ENCODE data around the gene DNASE1. TPM values are rescaled to one million over a fixed set of nuclear protein-coding genes. Genes with fewer than 3 reads are reported as not detected.

Gene DNASE1
- total RNA-seq, 4 donors from 2014 or later: 5.7 to 13.4 (median 9.9) TPM

GRCh38 chr16:3618769-3619141 lies 35.7 kb upstream of the DNASE1 start:
- Histone ChIP-seq H3K27me3 (no peaks in the 10 kb centered on the region), H3K4me3 (no peak overlapping the region), H3K36me3 (peaks cover 0 to 6% (median 0%) of the 10 kb centered on the region in 3 donors), H3K4me1 (peaks cover 8 to 37% (median 10%) of the 10 kb centered on the region in 3 donors), H3K27ac (peak overlapping the region in 3 of 4 donors; percentile 32 to 58 (median 51)), H3K9me3 (no peaks in the 10 kb centered on the region)
- WGBS, 2 donors: 36 to 51% methylated on average over 3 of the region's 3 CpGs
- no peak for DNase-seq
- intact Hi-C loops (cut with DNase I): no loop called here
- no peak for TF ChIP-seq POLR2A (IDR thresholded peaks at IDR 0.05)
- no peak for TF ChIP-seq CTCF (IDR thresholded peaks at IDR 0.05)

GRCh38 chr16:3623642-3624041 lies 30.8 kb upstream of the DNASE1 start:
- WGBS, 2 donors: 78 to 82% methylated on average over 3 of the region's 3 CpGs

GRCh38 chr16:3625331-3625730 lies 29.2 kb upstream of the DNASE1 start:
- WGBS, 2 donors: 91% methylated on average over 4 to 5 of the region's 5 CpGs
- intact Hi-C loops (cut with DNase I): no loop called here
- Histone ChIP-seq H3K27ac (no peak overlapping the region), H3K4me3 (no peak overlapping the region), H3K9me3 (no peaks in the 10 kb centered on the region), H3K36me3 (no peaks in the 10 kb centered on the region), H3K27me3 (no peaks in the 10 kb centered on the region), H3K4me1 (peaks cover 0 to 4% (median 0%) of the 10 kb centered on the region in 3 donors)
- no peak for DNase-seq
- no peak for TF ChIP-seq CTCF (IDR thresholded peaks at IDR 0.05)
- TF ChIP-seq POLR2A (IDR thresholded peaks at IDR 0.05): no peak

More at GRCh38 chr16:3623642-3624041, 30.8 kb upstream of the DNASE1 start:
- no peak overlapping the region for H3K4me3 ChIP-seq
- H3K27ac ChIP-seq: no peak overlapping the region
- no peaks in the 10 kb centered on the region for H3K9me3 ChIP-seq
- peaks cover under 1 to 20% (median under 1%) of the 10 kb centered on the region in 3 donors for H3K4me1 ChIP-seq
- DNase-seq: no peak
- no peaks in the 10 kb centered on the region for H3K27me3 ChIP-seq
- H3K36me3 ChIP-seq: no peaks in the 10 kb centered on the region
- TF ChIP-seq POLR2A (IDR thresholded peaks at IDR 0.05) (no peak), CTCF (IDR thresholded peaks at IDR 0.05) (no peak)
- intact Hi-C loops (cut with DNase I): no loop called here

- Histone ChIP-seq H3K36me3 (no peaks in the 10 kb centered on the region), H3K4me3 (no peak overlapping the region), H3K27me3 (no peaks in the 10 kb centered on the region), H3K27ac (no peak overlapping the region), H3K4me1 (peaks cover 0 to 4% (median 0%) of the 10 kb centered on the region in 3 donors), H3K9me3 (no peaks in the 10 kb centered on the region)
- TF ChIP-seq POLR2A (IDR thresholded peaks at IDR 0.05): no peak
- no peak for TF ChIP-seq CTCF (IDR thresholded peaks at IDR 0.05)
- WGBS, 2 donors: 70 to 76% methylated on average over 4 of the region's 4 CpGs
- intact Hi-C loops (cut with DNase I): no loop called here
- DNase-seq: no peak
Measured at GRCh38 chr16:3625911-3626732, 28.4 kb upstream of the DNASE1 start.

GRCh38 chr16:3637371-3637923 lies 17.0 kb upstream of the DNASE1 start:
- Histone ChIP-seq H3K4me1 (peaks cover 0 to 23% (median 0%) of the 10 kb centered on the region in 3 donors), H3K4me3 (no peak overlapping the region), H3K27me3 (no peaks in the 10 kb centered on the region), H3K36me3 (peaks cover 0 to 17% (median 2%) of the 10 kb centered on the region in 3 donors), H3K27ac (no peak overlapping the region), H3K9me3 (no peaks in the 10 kb centered on the region)
- TF ChIP-seq POLR2A (IDR thresholded peaks at IDR 0.05): no peak
- intact Hi-C loops (cut with DNase I): no loop called here
- 64 to 82% methylated on average over 3 of the region's 3 CpGs for WGBS, 2 donors
- DNase-seq: no peak
